ENCODE data around the gene MED14.

DNA sequence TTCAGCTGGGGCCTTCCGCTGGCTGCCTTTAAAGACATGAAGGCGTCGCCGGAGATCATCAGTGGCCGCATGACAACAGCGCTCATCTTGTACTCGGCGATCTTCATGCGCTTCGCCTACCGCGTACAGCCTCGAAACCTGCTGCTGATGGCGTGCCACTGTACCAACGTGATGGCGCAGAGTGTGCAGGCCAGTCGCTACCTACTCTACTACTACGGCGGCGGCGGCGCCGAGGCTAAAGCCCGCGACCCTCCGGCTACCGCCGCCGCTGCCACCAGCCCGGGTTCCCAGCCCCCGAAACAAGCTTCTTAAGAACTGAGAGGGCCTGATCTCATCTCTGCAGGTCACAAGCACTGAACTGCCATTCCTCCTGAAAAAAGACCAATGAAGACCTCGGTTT lies 111.7 kb downstream of the MED14 start:
- TF ChIP-seq POLR2AphosphoS5 (IDR thresholded peaks at IDR 0.05): no peak
- TF ChIP-seq POLR2A (IDR thresholded peaks at IDR 0.05): no peak
- TF ChIP-seq, protein P1, sequence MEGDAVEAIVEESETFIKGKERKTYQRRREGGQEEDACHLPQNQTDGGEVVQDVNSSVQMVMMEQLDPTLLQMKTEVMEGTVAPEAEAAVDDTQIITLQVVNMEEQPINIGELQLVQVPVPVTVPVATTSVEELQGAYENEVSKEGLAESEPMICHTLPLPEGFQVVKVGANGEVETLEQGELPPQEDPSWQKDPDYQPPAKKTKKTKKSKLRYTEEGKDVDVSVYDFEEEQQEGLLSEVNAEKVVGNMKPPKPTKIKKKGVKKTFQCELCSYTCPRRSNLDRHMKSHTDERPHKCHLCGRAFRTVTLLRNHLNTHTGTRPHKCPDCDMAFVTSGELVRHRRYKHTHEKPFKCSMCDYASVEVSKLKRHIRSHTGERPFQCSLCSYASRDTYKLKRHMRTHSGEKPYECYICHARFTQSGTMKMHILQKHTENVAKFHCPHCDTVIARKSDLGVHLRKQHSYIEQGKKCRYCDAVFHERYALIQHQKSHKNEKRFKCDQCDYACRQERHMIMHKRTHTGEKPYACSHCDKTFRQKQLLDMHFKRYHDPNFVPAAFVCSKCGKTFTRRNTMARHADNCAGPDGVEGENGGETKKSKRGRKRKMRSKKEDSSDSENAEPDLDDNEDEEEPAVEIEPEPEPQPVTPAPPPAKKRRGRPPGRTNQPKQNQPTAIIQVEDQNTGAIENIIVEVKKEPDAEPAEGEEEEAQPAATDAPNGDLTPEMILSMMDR (IDR thresholded peaks at IDR 0.05): no peak
